ENCODE measurements around the gene TPSAB1.
"Not testable (repeated sequence)": the region's sequence is repeated elsewhere in the genome, so short reads cannot be mapped to it uniquely, and the experiment has no call there.

TPSAB1 gene

GRCh38 chr16:1240436-1240835 is at the start of gene TPSAB1:
Gene TPSAB1 (plus strand): TSS chr16:1240705. CDS start chr16:1240939, 234 bp downstream.
- DNase-seq: not testable (repeated sequence)

- not testable (repeated sequence) for DNase-seq
These were observed 49.7 kb upstream of the TPSAB1 start for GRCh38 chr16:1190789-1191188.

DNA sequence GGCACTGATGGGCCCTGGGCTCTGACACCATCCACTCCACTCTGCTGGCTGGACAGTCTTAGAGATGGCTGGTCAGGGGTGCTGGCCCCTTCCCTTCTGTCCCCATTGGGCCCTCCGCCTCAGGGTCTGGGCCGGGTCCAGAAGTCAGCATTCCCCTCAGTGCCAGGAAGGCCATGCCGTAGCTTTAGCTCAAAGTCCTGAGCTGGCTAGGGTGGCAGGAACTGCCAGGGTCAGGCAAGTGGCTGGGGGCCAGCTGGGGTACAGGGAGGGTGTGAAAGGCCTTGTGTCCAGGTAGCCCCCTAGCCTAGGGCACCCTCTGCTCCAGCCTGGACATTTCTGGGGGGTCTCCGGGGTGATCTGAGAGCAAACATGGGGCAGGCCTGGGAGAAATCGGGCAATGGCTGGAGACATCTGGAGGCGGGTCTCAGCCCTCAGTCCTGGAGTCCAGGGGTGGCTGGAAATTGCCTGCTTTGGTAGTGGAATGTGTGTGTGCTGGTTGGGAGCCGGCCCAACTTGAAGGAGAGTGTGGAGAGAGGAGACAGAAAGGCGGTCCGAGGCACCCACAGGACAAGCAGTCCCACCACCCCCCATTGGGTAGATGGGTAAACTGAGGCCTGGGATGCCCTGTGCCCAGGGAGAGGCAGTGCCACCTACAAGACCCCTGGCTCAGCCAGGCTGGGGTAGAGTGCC is 48.0 kb upstream of the TPSAB1 start:
- DNase-seq: no peak

- no peak for DNase-seq
These were observed 47.2 kb upstream of the TPSAB1 start for GRCh38 chr16:1193143-1193824.

- no peak for DNase-seq
These were observed 46.5 kb upstream of the TPSAB1 start for GRCh38 chr16:1193825-1194581.

- no peak for DNase-seq
These were observed 45.7 kb upstream of the TPSAB1 start for GRCh38 chr16:1194665-1195392.

DNA sequence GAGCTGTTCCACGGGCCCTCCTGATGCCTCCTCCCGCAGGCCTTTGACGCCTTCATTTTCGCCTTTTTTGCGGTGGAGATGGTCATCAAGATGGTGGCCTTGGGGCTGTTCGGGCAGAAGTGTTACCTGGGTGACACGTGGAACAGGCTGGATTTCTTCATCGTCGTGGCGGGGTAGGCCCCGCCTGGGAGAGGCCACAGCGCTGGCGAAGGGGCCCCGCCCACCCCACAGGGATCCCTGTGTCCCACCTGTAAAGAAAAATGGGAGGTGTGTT is 45.2 kb upstream of the TPSAB1 start:
- no peak for DNase-seq

DNA sequence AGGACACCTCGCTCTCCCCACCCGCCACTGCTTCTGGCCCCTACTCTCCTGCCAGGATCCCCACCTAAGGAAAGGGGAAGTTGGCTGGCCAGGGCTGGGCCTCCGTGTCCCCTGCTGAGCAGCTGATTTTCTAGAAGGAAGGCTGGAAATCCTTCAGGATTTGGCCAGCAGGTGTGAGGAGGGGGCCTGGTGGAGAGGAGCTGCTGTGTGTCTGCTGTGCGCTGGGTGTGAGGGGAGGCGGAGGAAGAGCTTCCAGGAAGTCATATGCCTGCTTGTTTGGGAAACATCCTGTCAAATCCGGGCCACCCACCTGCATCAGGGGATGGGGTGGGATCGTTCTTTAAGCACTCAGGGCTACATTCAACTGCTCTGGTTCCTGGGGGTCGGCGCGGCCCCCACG is 44.0 kb upstream of the TPSAB1 start:
- DNase-seq: no peak

GRCh38 chr16:1197237-1197866 is 43.2 kb upstream of the TPSAB1 start:
- DNase-seq: no peak

GRCh38 chr16:1198194-1198593 is 42.3 kb upstream of the TPSAB1 start:
- no peak for DNase-seq

DNA sequence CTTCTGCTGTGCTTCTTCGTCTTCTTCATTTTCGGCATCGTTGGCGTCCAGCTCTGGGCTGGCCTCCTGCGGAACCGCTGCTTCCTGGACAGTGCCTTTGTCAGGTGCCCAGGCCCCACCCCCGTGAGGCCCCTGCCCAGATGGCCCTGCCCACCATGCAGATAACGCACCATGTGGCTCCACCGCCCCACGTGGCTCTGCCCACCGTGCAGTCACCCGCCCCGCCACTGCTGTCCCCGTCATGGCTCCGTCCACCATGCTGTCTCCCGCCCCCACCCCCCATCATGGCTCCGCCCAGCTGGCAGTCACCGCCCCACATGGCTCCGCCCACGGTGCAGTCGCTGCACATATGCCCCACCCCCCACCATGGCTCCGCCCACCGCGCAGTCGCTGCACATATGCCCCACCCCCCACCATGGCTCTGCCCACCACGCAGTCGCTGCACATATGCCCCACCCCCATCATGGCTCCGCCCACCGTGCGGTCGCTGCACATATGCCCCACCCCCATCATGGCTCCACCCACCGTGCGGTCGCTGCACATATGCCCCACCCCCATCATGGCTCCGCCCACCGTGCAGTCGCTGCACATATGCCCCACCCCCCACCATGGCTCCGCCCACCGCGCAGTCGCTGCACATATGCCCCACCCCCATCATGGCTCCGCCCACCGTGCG is 41.7 kb upstream of the TPSAB1 start:
- not testable (repeated sequence) for DNase-seq

DNA sequence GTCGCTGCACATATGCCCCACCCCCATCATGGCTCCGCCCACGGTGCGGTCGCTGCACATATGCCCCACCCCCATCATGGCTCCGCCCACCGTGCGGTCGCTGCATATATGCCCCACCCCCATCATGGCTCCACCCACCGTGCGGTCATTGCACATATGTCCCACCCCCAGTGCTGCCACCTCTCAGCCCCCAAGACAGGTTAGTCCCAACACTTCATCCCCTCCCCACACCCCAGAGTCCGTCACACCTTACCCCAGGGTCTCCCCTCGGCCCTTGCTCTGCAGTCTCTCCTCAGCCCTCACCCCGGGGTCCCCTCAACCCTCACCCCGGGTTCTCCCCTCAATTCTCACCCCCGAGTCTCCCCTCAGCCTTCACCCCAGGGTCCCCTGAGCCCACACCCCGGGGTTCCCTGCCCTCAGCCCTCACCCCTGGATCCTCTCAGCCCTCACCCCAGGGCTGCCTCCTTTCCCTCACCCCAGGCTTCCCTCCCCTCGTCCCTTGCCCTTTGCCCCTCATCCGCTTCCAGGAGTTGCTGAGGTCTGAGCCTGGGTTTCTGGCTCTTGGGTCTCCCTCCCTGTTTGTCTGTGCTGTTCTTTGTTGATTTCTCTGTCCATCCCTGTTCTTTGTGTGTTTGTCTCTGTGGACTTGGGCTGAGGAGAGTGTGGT is 41.0 kb upstream of the TPSAB1 start:
- no peak for DNase-seq

- DNase-seq: no peak
These were observed 40.4 kb upstream of the TPSAB1 start for GRCh38 chr16:1200014-1200627.

GRCh38 chr16:1201444-1201843 is 39.1 kb upstream of the TPSAB1 start:
- no peak for DNase-seq

DNA sequence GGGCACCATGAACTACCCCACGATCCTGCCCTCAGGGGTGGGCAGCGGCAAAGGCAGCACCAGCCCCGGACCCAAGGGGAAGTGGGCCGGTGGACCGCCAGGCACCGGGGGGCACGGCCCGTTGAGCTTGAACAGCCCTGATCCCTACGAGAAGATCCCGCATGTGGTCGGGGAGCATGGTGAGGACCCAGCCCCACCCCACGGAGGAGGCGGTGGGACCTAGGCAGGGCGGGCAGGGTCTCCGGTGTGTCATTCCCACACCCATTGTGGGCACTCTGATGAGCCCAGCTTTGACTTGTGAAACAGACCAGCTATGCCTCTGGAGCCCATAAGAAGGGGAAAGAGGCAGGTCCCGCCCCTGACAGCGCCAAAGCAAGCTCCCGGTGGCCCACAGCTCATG is 38.2 kb upstream of the TPSAB1 start:
- DNase-seq: no peak

DNA sequence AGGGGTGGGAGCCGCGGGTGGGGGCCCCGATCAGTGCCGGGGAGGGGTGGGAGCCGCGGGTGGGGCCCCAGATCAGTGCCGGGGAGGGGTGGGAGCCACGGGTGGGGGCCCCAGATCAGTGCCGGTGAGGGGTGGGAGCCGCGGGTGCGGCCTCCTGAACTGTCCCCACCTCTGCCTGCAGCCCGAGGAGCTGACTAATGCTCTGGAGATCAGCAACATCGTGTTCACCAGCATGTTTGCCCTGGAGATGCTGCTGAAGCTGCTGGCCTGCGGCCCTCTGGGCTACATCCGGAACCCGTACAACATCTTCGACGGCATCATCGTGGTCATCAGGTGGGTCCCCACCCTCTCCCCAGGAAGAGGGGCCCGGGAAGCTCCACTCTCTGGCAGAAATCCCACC is 35.6 kb upstream of the TPSAB1 start:
- DNase-seq: no peak

DNA sequence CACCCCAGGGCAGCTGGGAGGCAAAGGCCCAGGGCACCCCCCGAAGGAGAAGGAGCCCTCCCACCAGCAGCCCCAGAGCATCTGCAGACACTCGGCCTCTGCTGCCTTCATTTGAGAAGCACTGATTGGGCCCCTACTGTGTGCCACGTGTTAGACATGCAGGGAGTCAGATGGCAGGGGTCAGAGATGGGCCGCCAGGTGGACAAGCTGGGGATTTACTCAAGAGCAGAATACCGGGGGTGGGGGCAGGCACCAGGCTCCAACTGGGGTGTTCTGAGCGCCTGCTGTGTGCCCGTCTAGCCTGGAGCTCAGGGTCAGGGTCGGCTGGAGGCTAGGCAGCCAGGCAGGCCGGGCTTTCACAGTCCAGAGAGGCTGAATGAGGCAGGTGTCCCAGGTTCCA is 34.2 kb upstream of the TPSAB1 start:
- DNase-seq: no peak

DNA sequence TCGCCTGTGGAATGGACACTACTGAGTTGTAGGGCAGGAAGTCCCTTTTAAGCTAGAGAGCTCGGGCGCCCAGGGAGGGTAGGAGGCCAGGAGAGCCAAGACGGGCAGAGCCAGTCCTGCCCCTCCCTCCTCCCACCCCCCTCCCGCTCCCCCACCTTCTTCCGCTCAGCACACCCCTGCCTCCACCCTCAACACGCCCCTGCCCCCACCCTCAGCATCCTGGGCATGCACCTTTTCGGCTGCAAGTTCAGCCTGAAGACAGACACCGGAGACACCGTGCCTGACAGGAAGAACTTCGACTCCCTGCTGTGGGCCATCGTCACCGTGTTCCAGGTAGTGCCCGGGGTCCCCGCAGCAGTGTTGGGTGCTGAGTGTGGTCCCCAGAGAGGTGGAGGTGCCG is 33.7 kb upstream of the TPSAB1 start:
- DNase-seq: no peak

DNA sequence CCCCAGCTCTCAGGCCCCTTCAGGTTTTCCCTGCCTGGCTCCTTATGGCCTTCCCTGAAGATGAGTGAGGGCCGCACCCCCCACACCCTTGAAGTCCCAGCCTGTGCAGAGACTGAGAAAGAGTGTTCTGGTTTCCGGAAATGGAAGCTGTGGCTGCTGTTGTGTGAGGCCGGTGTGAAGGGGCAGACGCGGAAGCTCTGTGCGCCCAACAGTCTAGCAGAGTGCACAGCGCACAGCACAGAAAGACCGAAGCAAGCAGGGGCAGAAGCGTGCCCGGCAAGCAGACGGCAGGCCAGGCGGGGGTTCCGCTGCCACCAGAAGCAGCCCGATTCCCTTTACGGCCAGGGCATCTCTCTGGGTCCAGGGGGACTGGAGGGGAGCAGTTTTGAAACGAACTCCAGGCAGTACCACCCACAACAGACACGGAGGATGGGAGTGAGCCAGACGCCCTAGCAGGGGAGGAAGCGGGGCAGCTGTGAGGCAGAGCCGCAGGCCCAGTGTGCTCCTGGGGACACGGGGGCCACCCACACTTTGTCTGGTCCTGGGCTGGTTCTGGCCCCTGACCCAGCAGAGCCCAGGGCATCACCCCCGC is 32.2 kb upstream of the TPSAB1 start:
- DNase-seq: no peak

- no peak for DNase-seq
These were observed 31.4 kb upstream of the TPSAB1 start for GRCh38 chr16:1209081-1209480.

- DNase-seq: no peak
These were observed 30.0 kb upstream of the TPSAB1 start for GRCh38 chr16:1210461-1210860.
